ENCODE results near the gene SLC25A25.

Gene SLC25A25

DNA sequence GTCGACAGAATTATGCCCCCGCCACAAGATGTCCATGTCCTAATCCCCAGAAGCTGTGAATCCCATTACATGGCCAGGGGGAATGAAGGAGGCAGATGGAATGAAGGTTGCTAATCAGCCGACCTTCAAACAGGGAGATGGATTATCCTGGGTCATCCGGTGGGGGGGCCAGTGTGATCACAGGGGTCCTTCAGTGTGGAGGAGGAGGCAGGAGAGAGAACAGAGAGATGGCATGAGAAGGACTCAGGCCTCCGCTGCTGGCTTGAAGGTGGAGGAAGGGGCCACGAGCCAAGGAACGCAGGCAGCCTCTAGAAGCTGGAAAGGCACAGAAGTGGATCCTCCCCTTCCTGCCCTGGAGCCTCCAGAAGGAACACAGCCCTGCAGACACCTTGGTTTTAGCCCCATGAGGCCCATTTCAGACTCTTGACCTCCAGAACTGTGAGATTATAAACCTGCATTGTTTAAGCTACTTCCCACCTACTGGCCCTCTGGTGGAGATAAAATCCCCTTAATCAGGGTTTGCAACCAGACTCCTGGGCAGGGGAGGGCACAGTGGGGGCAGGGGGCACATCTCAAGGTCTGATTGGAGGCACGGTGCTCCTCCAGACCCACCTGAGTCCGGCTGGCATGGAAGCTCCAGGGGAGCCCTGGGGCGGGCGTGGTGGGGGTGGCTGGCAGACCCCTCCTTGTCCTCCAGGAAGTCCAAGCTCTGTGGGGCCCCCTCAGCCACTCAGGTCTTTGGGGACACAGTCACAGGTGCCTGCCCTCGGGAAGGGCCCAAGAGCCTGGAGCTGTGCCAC lies 45.7 kb downstream of the SLC25A25 start:
- DNase-seq (ENCODE audit: extremely low read depth, low read depth): no peak
- TF ChIP-seq, protein P1, sequence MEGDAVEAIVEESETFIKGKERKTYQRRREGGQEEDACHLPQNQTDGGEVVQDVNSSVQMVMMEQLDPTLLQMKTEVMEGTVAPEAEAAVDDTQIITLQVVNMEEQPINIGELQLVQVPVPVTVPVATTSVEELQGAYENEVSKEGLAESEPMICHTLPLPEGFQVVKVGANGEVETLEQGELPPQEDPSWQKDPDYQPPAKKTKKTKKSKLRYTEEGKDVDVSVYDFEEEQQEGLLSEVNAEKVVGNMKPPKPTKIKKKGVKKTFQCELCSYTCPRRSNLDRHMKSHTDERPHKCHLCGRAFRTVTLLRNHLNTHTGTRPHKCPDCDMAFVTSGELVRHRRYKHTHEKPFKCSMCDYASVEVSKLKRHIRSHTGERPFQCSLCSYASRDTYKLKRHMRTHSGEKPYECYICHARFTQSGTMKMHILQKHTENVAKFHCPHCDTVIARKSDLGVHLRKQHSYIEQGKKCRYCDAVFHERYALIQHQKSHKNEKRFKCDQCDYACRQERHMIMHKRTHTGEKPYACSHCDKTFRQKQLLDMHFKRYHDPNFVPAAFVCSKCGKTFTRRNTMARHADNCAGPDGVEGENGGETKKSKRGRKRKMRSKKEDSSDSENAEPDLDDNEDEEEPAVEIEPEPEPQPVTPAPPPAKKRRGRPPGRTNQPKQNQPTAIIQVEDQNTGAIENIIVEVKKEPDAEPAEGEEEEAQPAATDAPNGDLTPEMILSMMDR (IDR thresholded peaks at IDR 0.05; ENCODE audit: low read depth, low read length, missing control alignments): no peak
- H3K4me3 ChIP-seq (replicated peaks; ENCODE audit: low read depth, low read length): no peak overlapping the region

DNA sequence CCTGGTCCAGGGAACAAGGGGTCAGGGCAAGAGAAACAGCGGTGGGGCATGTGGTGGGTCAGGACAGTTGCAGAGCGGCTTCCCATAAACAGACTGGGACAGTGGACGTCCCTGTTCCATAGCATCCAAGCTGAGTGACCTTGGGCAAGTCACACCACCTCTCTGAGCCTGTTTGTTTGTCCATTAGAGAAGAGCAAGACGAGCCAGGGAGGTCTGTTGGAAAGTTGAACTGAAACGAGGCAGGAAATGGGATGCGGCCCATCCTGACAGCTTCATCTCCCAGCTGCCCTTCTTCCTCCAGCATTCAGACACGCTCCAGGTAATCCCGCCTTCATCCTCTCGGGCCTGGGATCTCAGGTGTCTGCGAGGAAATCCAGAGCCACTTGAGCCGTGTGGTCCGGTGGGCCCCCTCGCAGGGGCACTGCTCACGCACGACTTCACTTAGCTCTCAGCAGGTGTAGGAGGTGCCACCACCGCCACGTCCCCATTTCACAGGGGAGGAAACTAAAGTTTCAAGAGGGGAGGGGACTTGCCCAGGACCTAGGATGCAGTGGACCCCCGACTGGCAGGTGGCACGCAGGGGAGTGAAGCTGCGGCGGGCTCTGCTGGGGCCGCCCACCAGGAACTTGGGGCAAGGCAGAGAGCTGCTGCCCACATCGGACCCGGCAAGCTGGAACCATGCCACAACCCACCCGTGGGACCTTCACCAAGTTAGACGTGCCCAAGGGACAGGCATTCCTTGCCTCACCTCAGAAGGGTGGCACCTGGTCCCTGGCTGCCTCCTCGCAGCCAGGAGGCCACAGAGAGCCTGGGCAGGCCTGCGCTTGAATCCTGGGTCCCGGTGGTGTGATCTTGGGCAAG lies 46.5 kb downstream of the SLC25A25 start:
- no peak overlapping the region for H3K4me3 ChIP-seq (replicated peaks; ENCODE audit: low read depth, low read length)
- DNase-seq (ENCODE audit: extremely low read depth, low read depth): no peak
- TF ChIP-seq, protein P1 (IDR thresholded peaks at IDR 0.05; ENCODE audit: low read depth, low read length, missing control alignments): no peak

DNA sequence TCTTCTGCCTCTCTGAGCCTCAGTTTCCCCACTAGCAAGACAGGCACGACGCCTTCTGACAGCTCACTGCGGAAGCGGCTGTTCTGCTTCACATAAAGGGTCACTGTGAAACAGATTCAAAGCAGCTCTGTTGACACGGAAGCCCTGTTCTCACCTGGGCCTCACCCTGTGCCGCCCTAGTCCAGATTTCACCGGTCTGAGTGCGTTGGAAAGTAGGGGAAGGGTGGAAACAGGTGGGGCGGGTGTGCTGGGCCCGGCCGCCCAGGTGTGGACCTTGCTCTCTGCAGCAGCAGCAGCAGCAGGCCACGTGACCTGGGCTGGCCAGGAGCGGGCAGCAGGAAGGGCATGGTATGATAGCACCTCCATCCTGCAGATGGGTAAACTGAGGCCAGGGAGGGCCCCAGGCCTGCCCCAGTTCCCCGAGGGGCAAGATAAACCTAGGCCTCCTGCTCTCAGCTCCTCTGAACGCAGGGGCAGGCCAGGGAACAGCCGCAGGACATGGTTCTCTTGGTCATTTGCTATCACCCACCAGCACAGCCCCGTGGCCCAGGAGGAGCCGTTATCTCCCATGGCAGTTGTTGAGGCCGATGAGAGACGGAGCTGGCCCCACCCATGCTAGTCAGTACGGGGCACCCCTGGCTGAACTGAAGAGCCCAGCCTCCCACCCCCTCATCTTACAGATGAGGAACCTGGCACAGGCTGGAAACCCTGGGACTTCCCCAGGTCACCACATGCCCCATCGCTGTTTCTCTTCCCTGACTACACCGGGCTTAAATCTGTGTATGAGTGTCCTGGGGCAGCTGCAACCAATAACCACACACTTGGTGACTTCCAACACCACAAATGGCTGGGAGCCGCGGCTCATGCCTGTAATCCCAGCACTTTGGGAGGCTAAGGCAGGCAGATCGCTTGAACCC lies 47.4 kb downstream of the SLC25A25 start:
- no peak for DNase-seq (ENCODE audit: extremely low read depth, low read depth)
- TF ChIP-seq, protein P1 (IDR thresholded peaks at IDR 0.05; ENCODE audit: low read depth, low read length, missing control alignments): no peak
- no peak overlapping the region for H3K4me3 ChIP-seq (replicated peaks; ENCODE audit: low read depth, low read length)

DNA sequence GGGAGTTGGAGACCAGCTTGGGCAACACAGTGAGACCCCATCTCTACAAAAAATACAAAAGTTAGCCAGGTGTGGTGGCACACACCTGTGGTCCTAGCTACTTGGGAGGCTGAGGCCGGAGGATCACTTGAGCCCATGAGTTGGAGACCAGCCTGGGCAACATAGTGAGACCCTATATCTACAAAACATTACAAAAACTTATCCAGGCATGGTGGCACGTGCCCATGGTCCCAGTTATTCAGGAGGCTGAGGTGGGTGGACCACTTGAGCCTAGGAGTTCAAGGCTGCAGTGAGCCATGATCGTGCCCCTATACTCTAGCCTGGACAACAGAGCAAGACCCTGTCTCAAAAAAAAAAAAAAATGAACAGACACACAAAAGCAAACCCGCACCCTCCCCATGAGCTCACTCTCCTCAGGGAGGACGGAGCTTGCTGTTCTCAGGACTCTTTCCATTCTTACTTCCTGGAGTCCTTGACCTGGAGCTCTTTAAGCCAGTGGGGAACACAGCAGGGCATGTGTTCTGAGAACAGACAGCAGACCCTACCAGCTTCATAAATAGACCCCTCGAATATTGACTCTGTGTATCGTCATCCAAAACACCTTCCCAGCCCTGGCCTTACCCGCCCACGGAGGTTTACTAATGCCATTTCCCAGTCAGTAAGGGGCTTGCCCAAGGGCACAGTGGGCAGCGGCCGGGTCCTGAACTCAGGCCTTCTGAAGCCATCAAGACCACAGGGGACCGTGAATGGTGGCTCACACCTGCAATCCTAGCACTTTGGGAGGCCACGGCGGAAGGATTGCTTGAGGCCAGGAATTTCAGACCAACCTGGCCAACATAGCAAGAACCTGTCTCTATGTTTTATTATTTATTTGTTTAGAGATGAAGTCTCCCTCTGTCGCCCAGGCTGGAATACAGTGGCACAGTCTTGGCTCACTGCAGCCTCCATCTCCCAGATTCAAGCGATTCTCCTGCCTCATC lies 48.4 kb downstream of the SLC25A25 start:
- DNase-seq (ENCODE audit: extremely low read depth, low read depth): no peak
- no peak overlapping the region for H3K4me3 ChIP-seq (replicated peaks; ENCODE audit: low read depth, low read length)
- TF ChIP-seq, protein P1 (IDR thresholded peaks at IDR 0.05; ENCODE audit: low read depth, low read length, missing control alignments): no peak

DNA sequence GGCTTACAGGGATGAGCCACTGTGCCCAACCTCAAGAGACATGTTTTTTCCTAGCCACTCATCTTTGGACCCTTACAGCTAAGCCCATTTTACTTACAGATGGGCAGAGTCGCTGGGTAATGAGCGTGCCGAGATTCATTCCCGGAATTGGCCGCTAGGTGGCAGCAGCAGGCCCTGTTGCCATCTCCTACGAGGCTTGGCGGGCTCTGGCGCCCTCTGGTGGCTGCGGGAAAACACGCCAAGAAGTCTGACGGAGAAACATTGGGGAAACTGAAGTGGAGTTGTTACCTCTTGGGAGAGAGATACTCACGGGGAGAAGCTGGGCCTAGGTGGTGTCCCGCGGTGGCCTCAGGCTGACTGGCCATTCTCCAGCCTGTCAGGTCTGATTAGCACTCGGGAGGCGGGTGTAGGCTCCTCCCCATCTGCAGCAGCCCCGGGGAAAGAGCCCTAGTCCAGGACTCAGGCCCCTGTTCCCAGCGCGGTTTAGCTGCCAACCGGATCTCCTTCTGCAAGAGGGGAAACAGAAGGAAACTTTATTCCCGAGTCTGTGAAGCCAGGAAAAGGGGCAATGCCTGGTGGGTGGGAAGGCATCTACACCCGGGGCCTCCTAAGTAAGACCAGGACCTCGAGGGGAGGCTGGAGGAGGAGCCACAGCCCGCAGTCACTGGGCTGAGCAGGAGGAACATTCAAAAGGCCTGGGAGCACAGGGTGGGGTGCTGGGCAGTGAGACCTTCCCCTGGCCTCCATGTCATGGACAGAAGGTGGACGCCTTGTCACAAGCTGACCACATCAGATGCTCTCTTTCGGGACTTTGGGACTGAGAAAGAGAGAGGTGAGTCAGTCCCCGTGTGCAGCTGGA lies 49.8 kb downstream of the SLC25A25 start:
- peak; percentile 69 for DNase-seq (ENCODE audit: extremely low read depth, low read depth)
- TF ChIP-seq, protein P1 (IDR thresholded peaks at IDR 0.05; ENCODE audit: low read depth, low read length, missing control alignments): peak; percentile 100
- no peak overlapping the region for H3K4me3 ChIP-seq (replicated peaks; ENCODE audit: low read depth, low read length)
